Panc1 (cell line): ENCODE data around the gene SUCO. TPM values are rescaled to one million over a fixed set of nuclear protein-coding genes. Genes with fewer than 3 reads are reported as not detected.

Experiments
- ATAC-seq: fragments of 200-7000 bp; cut with Tn5 transposase; 2 replicates; pipeline ENCODE4 v1.9.1; 2020; ENCODE audit warnings: mild to moderate bottlenecking, moderate library complexity
- BruUV-seq: library from RNA; stranded (reverse); fragments of 400-500 nt; replicated peaks from 2 replicates; lab custom pipeline; 2021; lab: Mats Ljungman, UMichigan
- CTCF ChIA-PET: fragments of 300-600 bp; sonication (Branson Sonifier 250); formaldehyde crosslinking; loops from one replicate; lab custom pipeline; 2022; ENCODE audit warnings: antibody characterized with exemption; lab: Charles Lee
- POLR2A ChIA-PET: fragments of 300-600 bp; sonication (Branson Sonifier 250); formaldehyde crosslinking; loops from one replicate; lab custom pipeline; 2022; ENCODE audit warnings: antibody characterized with exemption; lab: Charles Lee
- DNase-seq: peaks from one replicate; pipeline ENCODE4 v3.0.0-alpha.2; 2010; ENCODE audit warnings: low read depth, low spot score
- H3K27ac ChIP-seq: 2 replicates; pipeline ENCODE4 v1.5.1; 2011; ENCODE audit warnings: mild to moderate bottlenecking, low read length, inconsistent platforms
- H3K27me3 ChIP-seq: fragments of 200-500 bp; sonication (Bioruptor generic); 2 replicates; pipeline ENCODE4 v1.6.0; 2014; ENCODE audit warnings: low read length, inconsistent platforms; ENCODE audit not compliant: control insufficient read depth, insufficient read depth
- H3K36me3 ChIP-seq: fragments of 200-500 bp; sonication (Bioruptor generic); 2 replicates; pipeline ENCODE4 v1.5.1; 2014; ENCODE audit warnings: inconsistent platforms, mild to moderate bottlenecking, low read length, moderate library complexity; ENCODE audit not compliant: control insufficient read depth, insufficient read depth
- H3K4me1 ChIP-seq: 2 replicates; pipeline ENCODE4 v1.5.1; 2011; ENCODE audit warnings: inconsistent platforms, mild to moderate bottlenecking, low read length, moderate library complexity; ENCODE audit not compliant: control insufficient read depth, insufficient read depth
- H3K4me3 ChIP-seq, 2 experiments: 2 replicates each; pipeline ENCODE4 v1.5.1; 2011 to 2012; ENCODE audit warnings: low read depth in 2 of 2, low read length in 2 of 2, mild to moderate bottlenecking in 2 of 2, inconsistent platforms in 1 of 2, moderate library complexity in 1 of 2
- H3K9me3 ChIP-seq: fragments of 200-500 bp; sonication (Bioruptor generic); 2 replicates; pipeline ENCODE4 v1.5.1; 2014; ENCODE audit warnings: low read depth, mild to moderate bottlenecking, inconsistent platforms, low read length, moderate library complexity; ENCODE audit not compliant: control insufficient read depth, insufficient read depth
- POLR2AphosphoS5 ChIP-seq: IDR thresholded peaks from 2 replicates; pipeline ENCODE4 v1.6.1; 2012; ENCODE audit warnings: mild to moderate bottlenecking, low read depth, low read length, moderate library complexity
- SIN3A ChIP-seq: IDR thresholded peaks from 2 replicates; pipeline ENCODE4 v1.6.1; 2012; ENCODE audit warnings: low read depth, mild to moderate bottlenecking, low read length, moderate library complexity, borderline replicate concordance; ENCODE audit not compliant: insufficient read depth
- TCF7L2 ChIP-seq: IDR thresholded peaks from 2 replicates; pipeline ENCODE4 v1.6.1; 2011; ENCODE audit warnings: mild to moderate bottlenecking, low read depth, low read length, inconsistent platforms
- in situ Hi-C: cut with HindIII; loops from 2 replicates; pipeline ENCODE4 v1.10.0; 2016; ENCODE audit warnings: low sequenced_read_pairs, low pct_unique_long_range_greater_than_20kb
- intact Hi-C: fragments of 100-400 bp; cut with micrococcal nuclease; formaldehyde crosslinking; loops from one replicate; pipeline ENCODE4 v1.10.0; 2022; ENCODE audit not compliant: unreplicated experiment
- total RNA-seq: library from RNA; stranded (reverse); gene quantifications from one replicate; pipeline ENCODE4 v1.2.1, GENCODE V29; 2021; ENCODE audit not compliant: unreplicated experiment
- TF ChIP-seq, protein P1 (sequence below): fragments of 450-650 bp; IDR thresholded peaks from 2 replicates; pipeline ENCODE4 v1.5.1; 2017; ENCODE audit warnings: mild to moderate bottlenecking
- TF ChIP-seq, protein P2 (sequence below), 2 experiments: IDR thresholded peaks; 2 replicates each; pipeline ENCODE4 v1.6.1; 2011 to 2012; ENCODE audit warnings: low read depth in 2 of 2, control low read depth in 1 of 2, low read length in 1 of 2, mild to moderate bottlenecking in 1 of 2, moderate library complexity in 1 of 2; ENCODE audit not compliant: insufficient read depth in 1 of 2

SUCO gene
- total RNA-seq, 1 experiment from 2014 or later: 31.3 TPM

DNA sequence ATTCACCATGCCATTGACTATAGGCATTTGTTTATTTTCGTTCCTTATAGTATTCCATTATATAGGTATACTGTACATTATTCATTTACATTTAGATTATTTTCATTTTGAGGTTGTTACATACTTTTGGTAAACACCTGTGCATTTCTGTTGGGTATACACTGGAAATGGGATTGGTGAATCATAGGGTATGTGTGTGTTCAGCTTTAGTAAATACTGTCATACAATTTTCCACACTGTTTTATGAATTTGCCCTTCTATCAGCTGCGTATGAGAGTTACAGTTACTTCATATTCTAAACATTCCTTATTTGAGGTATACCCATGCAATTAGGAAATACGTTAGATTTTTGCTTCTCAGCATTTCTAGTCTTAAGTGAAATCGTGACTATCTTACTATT is 70.9 kb downstream of the SUCO start:
- in situ Hi-C loops: no loop called here
- TF ChIP-seq TCF7L2: no peak
- TF ChIP-seq, protein P1, sequence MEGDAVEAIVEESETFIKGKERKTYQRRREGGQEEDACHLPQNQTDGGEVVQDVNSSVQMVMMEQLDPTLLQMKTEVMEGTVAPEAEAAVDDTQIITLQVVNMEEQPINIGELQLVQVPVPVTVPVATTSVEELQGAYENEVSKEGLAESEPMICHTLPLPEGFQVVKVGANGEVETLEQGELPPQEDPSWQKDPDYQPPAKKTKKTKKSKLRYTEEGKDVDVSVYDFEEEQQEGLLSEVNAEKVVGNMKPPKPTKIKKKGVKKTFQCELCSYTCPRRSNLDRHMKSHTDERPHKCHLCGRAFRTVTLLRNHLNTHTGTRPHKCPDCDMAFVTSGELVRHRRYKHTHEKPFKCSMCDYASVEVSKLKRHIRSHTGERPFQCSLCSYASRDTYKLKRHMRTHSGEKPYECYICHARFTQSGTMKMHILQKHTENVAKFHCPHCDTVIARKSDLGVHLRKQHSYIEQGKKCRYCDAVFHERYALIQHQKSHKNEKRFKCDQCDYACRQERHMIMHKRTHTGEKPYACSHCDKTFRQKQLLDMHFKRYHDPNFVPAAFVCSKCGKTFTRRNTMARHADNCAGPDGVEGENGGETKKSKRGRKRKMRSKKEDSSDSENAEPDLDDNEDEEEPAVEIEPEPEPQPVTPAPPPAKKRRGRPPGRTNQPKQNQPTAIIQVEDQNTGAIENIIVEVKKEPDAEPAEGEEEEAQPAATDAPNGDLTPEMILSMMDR: no peak
- TF ChIP-seq, protein P2, sequence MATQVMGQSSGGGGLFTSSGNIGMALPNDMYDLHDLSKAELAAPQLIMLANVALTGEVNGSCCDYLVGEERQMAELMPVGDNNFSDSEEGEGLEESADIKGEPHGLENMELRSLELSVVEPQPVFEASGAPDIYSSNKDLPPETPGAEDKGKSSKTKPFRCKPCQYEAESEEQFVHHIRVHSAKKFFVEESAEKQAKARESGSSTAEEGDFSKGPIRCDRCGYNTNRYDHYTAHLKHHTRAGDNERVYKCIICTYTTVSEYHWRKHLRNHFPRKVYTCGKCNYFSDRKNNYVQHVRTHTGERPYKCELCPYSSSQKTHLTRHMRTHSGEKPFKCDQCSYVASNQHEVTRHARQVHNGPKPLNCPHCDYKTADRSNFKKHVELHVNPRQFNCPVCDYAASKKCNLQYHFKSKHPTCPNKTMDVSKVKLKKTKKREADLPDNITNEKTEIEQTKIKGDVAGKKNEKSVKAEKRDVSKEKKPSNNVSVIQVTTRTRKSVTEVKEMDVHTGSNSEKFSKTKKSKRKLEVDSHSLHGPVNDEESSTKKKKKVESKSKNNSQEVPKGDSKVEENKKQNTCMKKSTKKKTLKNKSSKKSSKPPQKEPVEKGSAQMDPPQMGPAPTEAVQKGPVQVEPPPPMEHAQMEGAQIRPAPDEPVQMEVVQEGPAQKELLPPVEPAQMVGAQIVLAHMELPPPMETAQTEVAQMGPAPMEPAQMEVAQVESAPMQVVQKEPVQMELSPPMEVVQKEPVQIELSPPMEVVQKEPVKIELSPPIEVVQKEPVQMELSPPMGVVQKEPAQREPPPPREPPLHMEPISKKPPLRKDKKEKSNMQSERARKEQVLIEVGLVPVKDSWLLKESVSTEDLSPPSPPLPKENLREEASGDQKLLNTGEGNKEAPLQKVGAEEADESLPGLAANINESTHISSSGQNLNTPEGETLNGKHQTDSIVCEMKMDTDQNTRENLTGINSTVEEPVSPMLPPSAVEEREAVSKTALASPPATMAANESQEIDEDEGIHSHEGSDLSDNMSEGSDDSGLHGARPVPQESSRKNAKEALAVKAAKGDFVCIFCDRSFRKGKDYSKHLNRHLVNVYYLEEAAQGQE (IDR thresholded peaks at IDR 0.05; ENCODE audit: insufficient read depth in 1 of 2, low read depth in 2 of 2, low read length in 1 of 2): no peak
- TF ChIP-seq POLR2AphosphoS5: no peak
- no peak for TF ChIP-seq SIN3A
- intact Hi-C loops: no loop called here
- POLR2A ChIA-PET: no interaction called here
- Histone ChIP-seq H3K27ac (no peak overlapping the region), H3K4me1 (no peaks in the 10 kb centered on the region), H3K4me3 (no peak overlapping the region), H3K36me3 (no peaks in the 10 kb centered on the region; the same call in 1 of the 2 replicates), H3K27me3 (no peaks in the 10 kb centered on the region), H3K9me3 (no peaks in the 10 kb centered on the region)
- no TSS peak for BruUV-seq
- ATAC-seq: no peak
- DNase-seq: no peak
- CTCF ChIA-PET: no interaction called here

DNA sequence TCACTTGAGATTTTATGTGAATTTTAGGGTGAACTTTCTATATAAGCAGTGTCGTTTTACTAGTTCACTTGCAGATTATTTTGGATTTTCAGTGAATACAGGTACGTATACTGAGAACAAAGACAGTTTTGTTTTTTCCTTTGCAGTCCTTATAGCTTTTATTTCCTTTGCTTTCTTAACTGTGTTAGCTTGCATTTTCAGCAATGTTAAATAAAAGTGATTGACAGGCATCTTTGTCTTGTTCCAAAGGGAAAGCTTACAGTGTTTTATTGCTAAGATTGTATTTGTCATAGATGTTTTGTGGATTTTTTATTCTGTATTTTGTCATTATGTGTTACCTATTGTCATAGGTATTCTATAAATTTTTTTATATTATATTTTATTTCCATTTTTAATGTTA is 72.7 kb downstream of the SUCO start:
- TF ChIP-seq TCF7L2 (no peak), SIN3A (no peak), POLR2AphosphoS5 (no peak)
- TF ChIP-seq, protein P2 (IDR thresholded peaks at IDR 0.05; ENCODE audit: insufficient read depth in 1 of 2, low read depth in 2 of 2, low read length in 1 of 2): no peak
- TF ChIP-seq, protein P1: no peak
- BruUV-seq: no TSS peak
- no peaks in the 10 kb centered on the region for H3K4me1 ChIP-seq
- no peaks in the 10 kb centered on the region for H3K9me3 ChIP-seq
- DNase-seq (no peak), ATAC-seq (no peak)
- H3K36me3 ChIP-seq: peaks cover 5% of the 10 kb centered on the region
- intact Hi-C loops: loop anchor here (5.0 kb wide), 1 partner anchor 112 kb away; no protein-coding TSS in a partner anchor
- H3K4me3 ChIP-seq: no peak overlapping the region
- POLR2A ChIA-PET: no interaction called here
- H3K27me3 ChIP-seq: no peaks in the 10 kb centered on the region
- no peak overlapping the region for H3K27ac ChIP-seq
- CTCF ChIA-PET: no interaction called here
- in situ Hi-C loops: no loop called here
